Calu3 (cell line): ENCODE data around the gene SCEL. TPM values are rescaled to one million over a fixed set of nuclear protein-coding genes. Genes with fewer than 3 reads are reported as not detected.

Experiments
- BruUV-seq: library from RNA; stranded (reverse); fragments of 400-500 nt; replicated peaks from 2 replicates; lab custom pipeline; 2021; lab: Mats Ljungman, UMichigan
- CTCF ChIA-PET: fragments of 300-600 bp; sonication (Branson Sonifier 250); formaldehyde crosslinking; loops from one replicate; lab custom pipeline; 2022; ENCODE audit warnings: antibody characterized with exemption; lab: Charles Lee
- DNase-seq: peaks from one replicate; pipeline ENCODE4 v3.0.0; 2022
- H3K27ac Mint-ChIP-seq: one replicate; pipeline ENCODE4 v1.8.0; 2022; ENCODE audit warnings: mixed read lengths; ENCODE audit not compliant: unreplicated experiment
- H3K27me3 Mint-ChIP-seq: one replicate; pipeline ENCODE4 v1.8.0; 2022; ENCODE audit warnings: mixed read lengths; ENCODE audit not compliant: unreplicated experiment
- H3K36me3 Mint-ChIP-seq: one replicate; pipeline ENCODE4 v1.8.0; 2022; ENCODE audit warnings: mild to moderate bottlenecking, moderate library complexity, mixed read lengths; ENCODE audit not compliant: insufficient read depth, unreplicated experiment
- H3K4me1 Mint-ChIP-seq: one replicate; pipeline ENCODE4 v1.8.0; 2022; ENCODE audit warnings: mild to moderate bottlenecking, low read depth, mixed read lengths; ENCODE audit not compliant: unreplicated experiment
- H3K4me3 Mint-ChIP-seq: one replicate; pipeline ENCODE4 v1.8.0; 2022; ENCODE audit warnings: mild to moderate bottlenecking, low read depth, moderate library complexity, mixed read lengths; ENCODE audit not compliant: unreplicated experiment
- H3K9me3 Mint-ChIP-seq: one replicate; pipeline ENCODE4 v1.8.0; 2022; ENCODE audit warnings: low read depth, mixed read lengths; ENCODE audit not compliant: unreplicated experiment
- CTCF ChIP-seq: fragments of 200-600 bp; IDR thresholded peaks from one replicate; pipeline ENCODE4 v1.8.0; 2022; ENCODE audit warnings: antibody characterized with exemption; ENCODE audit not compliant: unreplicated experiment
- intact Hi-C: fragments of 100-400 bp; cut with micrococcal nuclease; formaldehyde crosslinking; loops from one replicate; pipeline ENCODE4 v1.10.0; 2022; ENCODE audit not compliant: unreplicated experiment
- total RNA-seq: library from RNA; stranded (reverse); gene quantifications from 2 replicates; pipeline ENCODE4 v1.2.3, GENCODE V29; 2022

The SCEL gene
- total RNA-seq, 1 experiment from 2014 or later, result 5.2 TPM

- H3K9me3 Mint-ChIP-seq, result no peaks in the 10 kb centered on the region
- H3K4me3 Mint-ChIP-seq, result no peak overlapping the region
- BruUV-seq, result no TSS peak
- no peak for DNase-seq
- TF ChIP-seq CTCF, result no peak
- H3K27ac Mint-ChIP-seq, result no peak overlapping the region
- no peaks in the 10 kb centered on the region for H3K36me3 Mint-ChIP-seq
- no peaks in the 10 kb centered on the region for H3K27me3 Mint-ChIP-seq
- H3K4me1 Mint-ChIP-seq, result no peaks in the 10 kb centered on the region
- CTCF ChIA-PET, result no interaction called here
- intact Hi-C loops, result no loop called here
These were observed 7.1 kb upstream of the SCEL start for GRCh38 chr13:77528414-77528813.

- CTCF ChIA-PET, result no interaction called here
- no peak overlapping the region for H3K27ac Mint-ChIP-seq
- intact Hi-C loops, result no loop called here
- no peaks in the 10 kb centered on the region for H3K9me3 Mint-ChIP-seq
- H3K36me3 Mint-ChIP-seq, result no peaks in the 10 kb centered on the region
- H3K4me1 Mint-ChIP-seq, result no peaks in the 10 kb centered on the region
- H3K4me3 Mint-ChIP-seq, result no peak overlapping the region
- no TSS peak for BruUV-seq
- no peak for DNase-seq
- no peaks in the 10 kb centered on the region for H3K27me3 Mint-ChIP-seq
- TF ChIP-seq CTCF, result no peak
These were observed 6.5 kb upstream of the SCEL start for GRCh38 chr13:77528834-77529500.

GRCh38 chr13:77529501-77529840, 6.0 kb upstream of the SCEL start:
- CTCF ChIA-PET, result no interaction called here
- no peaks in the 10 kb centered on the region for H3K4me1 Mint-ChIP-seq

GRCh38 chr13:77530875-77531274, 4.6 kb upstream of the SCEL start:
- Mint-ChIP-seq H3K27ac (no peak overlapping the region), H3K27me3 (no peaks in the 10 kb centered on the region), H3K4me3 (no peak overlapping the region), H3K9me3 (no peaks in the 10 kb centered on the region), H3K4me1 (no peaks in the 10 kb centered on the region), H3K36me3 (no peaks in the 10 kb centered on the region)
- no peak for TF ChIP-seq CTCF
- no TSS peak for BruUV-seq
- CTCF ChIA-PET, result no interaction called here
- no peak for DNase-seq
- intact Hi-C loops, result no loop called here

More at GRCh38 chr13:77529501-77529840, 6.0 kb upstream of the SCEL start:
- Mint-ChIP-seq H3K9me3 (no peaks in the 10 kb centered on the region), H3K4me3 (no peak overlapping the region), H3K27ac (peak overlapping the region; percentile 14), H3K36me3 (no peaks in the 10 kb centered on the region), H3K27me3 (no peaks in the 10 kb centered on the region)
- no peak for DNase-seq
- intact Hi-C loops, result no loop called here
- BruUV-seq, result no TSS peak
- TF ChIP-seq CTCF, result no peak
